CD4-positive, alpha-beta T cell treated with Interleukin-17A for 1 hour (primary cell): ENCODE results near the gene NKX2-8.
"Not testable (repeated sequence)": the region's sequence is repeated elsewhere in the genome, so short reads cannot be mapped to it uniquely, and the experiment has no call there.

Experiments used
- DNase-seq: peaks from one replicate; pipeline ENCODE4 v3.0.0-alpha.2; 2020

Gene NKX2-8

GRCh38 chr14:36579573-36580140 is 2.8 kb downstream of the NKX2-8 start:
- DNase-seq: no peak

DNA sequence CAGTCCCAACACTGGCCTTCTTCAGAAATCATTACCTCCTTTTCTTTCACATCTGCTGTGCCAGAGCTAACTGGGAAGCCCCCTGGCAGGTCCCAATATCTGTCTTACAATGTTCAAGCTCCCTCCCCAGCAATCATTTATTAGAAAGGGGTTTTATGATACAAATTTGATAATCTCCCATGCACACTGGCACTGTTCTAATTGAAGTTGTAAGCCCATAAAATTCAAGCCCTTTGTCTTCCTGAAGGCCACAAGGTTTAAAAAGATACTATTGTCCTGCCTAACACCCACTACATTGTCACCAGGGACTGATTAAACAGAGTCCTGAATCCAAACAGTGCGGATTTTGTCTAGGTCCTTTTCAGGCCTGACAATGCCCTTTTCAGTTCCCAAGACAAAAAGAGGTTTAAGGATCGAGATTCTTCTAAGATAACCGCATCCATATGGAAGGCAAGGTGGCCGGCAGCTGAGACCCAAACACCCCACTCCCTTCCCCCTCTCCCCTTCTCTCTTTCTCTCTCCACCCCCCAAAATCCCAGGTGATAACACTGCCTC is 3.3 kb downstream of the NKX2-8 start:
- DNase-seq: no peak

DNA sequence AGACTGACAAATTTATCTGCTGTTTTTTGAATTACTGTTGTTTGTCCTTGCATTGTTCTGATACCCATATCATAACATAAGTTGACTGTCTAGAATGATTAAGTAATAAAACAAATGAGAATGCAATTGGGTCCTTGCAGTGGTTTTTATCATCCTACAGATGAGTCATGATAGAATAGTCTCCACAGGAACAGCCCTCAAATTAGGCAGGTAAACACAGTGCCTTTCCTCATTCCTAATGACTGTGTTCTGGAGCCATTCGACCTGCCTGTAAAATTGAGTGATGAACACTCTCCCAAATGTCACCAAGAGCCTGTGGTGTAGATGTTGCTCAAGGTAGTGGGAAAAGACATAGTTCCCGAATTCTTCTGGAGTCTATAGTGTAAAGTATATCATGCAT is 12.3 kb downstream of the NKX2-8 start:
- DNase-seq: no peak

DNA sequence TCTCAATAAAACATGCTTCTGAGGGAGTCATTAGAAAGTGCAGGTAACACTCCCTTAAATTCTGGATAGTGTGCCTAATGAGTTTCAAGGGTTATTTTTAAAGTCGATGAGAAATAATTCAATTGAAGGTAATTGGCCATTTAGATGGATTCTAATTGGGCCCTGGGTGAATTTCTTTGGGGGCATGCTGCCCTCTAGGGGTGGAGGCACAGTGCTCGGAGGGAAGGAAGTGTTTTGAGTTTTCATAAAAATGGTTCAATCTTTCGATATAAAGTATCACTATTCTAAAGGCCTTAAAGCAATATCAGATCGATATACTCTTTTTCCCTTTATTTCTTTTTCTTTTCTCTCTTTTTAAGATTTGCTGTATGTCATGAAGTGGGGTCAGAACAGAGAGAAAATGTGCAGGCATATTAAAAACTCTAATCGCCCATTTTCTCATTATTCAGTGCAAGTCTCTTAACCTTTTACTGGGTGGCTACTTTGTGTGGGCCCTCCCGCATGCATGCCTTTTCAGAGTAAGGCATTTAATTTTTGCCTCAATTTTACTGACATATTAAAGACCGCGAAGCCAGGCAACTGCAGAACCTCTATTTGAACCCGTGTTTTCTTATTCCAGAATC is 25.5 kb downstream of the NKX2-8 start:
- DNase-seq: no peak

DNA sequence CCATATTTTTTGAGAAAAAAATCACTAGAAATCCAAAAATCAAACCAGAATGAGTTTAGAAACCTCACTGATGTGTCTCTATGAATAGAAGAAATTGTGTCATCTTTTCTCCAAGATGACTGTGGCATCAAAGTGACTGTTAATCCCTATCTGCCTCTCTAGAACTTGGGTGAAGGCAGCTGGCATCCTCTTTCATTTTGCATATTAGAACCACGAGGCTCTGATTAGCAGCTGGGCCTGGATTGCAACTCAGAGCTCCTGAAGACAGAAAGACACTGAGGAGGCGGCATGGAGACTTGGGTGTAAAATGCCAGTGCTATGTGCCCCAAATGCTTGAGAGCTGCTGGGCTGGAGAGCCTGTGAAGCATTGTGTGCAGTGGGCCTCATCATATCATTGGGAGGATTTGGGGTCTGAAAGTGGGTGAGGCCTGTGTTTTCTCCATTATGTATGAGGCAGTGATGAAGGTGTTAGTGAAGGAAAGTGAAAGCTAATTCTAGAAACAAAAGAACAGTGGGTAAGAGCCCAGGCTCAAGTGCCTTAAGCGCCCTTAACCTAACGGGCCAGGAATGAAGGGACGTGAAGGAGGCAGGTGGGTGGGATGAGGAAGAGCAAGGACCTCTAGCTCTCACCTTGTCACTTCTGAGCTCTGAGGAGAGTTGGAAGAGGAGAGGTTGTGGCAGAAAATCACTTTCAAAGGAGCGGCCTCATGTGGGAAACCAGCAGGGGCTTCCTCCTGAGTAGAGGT is 26.2 kb downstream of the NKX2-8 start:
- DNase-seq: no peak

DNA sequence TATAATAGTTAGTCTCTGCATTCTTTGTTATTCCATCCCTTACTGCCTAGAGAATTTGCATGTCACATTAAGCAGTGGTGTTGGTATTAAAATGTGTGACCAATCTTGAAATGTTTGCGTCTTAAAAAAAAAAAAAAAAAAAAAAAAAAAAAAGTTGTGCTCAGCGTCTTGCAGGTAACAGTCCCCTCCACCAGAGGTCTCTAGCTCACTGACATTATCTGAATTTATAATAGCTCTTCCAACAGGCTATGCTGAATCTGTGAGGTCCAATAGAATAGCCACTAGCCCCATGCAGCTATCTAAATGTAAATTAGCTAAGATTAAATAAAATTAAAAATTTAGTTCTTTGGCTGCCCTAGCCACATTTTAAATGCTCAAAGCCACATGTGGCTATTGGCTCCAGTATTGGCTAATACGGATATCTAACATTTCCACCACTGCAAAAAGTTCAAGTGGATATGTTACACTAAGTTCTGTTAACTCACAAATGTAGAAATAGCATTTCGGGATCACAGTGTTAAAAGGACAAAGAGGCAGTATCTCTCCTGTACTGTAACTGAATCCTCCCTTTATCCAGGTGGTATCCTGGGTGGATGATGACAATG is 28.7 kb downstream of the NKX2-8 start:
- peak; percentile 2 for DNase-seq

- DNase-seq: no peak
Measured at GRCh38 chr14:36550899-36551298, 31.5 kb downstream of the NKX2-8 start.

DNA sequence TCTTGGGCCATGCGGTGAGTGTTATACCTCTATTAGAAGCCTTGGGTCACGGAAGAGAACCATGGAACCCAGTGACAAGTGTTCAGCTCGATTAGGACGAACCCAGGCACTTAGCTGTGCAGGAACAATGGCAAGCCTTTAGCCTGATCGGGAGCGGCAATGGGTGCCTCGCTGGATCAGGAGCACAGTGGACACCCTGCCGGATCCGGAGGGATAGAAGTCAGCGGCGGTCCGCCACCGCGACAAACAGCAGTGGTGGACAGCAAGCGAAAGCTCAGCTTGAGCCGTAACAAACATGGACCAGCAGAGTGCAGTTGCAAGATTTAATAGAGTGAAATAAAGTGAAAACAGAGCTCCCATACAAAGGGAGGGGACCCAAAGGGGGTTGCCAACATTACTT is 38.1 kb downstream of the NKX2-8 start:
- DNase-seq: not testable (repeated sequence)

DNA sequence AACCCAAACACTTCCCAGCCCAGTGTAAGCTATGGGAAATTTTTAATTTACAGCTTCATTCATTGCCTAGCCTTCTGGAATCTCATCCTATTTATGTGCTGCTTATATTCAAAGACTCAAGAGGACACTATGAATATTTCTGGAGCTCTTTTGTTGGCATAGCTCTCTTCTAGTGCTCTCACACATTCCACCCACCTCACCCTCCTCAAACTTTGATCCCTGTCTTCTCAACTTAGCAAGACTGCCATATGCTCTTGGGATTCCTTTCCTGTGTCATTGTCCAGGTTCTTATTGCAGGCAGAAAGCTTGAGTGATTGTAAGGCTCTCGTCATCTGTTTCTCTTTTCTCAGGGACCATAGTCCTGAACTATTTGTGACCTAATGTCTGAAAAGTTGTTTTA is 44.4 kb downstream of the NKX2-8 start:
- DNase-seq: no peak
